HG02870 (cell line): ENCODE data around the gene MIA3.
"Not testable (repeated sequence)": the region's sequence is repeated elsewhere in the genome, so short reads cannot be mapped to it uniquely, and the experiment has no call there.

Experiments used
- ATAC-seq: cut with Tn5 transposase; IDR thresholded peaks from one replicate; pipeline ENCODE4 v1.9.1; 2021; ENCODE audit warnings: mild to moderate bottlenecking, moderate library complexity; ENCODE audit not compliant: unreplicated experiment

Gene MIA3

GRCh38 chr1:222665964-222666363 lies 48.1 kb downstream of the MIA3 start:
- no peak for ATAC-seq

- not testable (repeated sequence) for ATAC-seq
Observed at GRCh38 chr1:222668184-222668583, 50.3 kb downstream of the MIA3 start.

- ATAC-seq: not testable (repeated sequence)
Observed at GRCh38 chr1:222669107-222669506, 51.2 kb downstream of the MIA3 start.

- no peak for ATAC-seq
Observed at GRCh38 chr1:222670110-222670509, 52.2 kb downstream of the MIA3 start.

GRCh38 chr1:222680080-222680479 lies 62.2 kb downstream of the MIA3 start:
- ATAC-seq: no peak

- ATAC-seq: no peak
Observed at GRCh38 chr1:222691016-222691415, 73.1 kb downstream of the MIA3 start.

GRCh38 chr1:222694927-222695326 lies 77.0 kb downstream of the MIA3 start:
- no peak for ATAC-seq

- ATAC-seq: no peak
Observed at GRCh38 chr1:222696741-222697140, 78.8 kb downstream of the MIA3 start.

GRCh38 chr1:222697203-222697602 lies 79.3 kb downstream of the MIA3 start:
- ATAC-seq: no peak

GRCh38 chr1:222697826-222698225 lies 79.9 kb downstream of the MIA3 start:
- no peak for ATAC-seq

GRCh38 chr1:222702210-222702609 lies 84.3 kb downstream of the MIA3 start:
- no peak for ATAC-seq

GRCh38 chr1:222704260-222704659 lies 86.4 kb downstream of the MIA3 start:
- ATAC-seq: no peak

GRCh38 chr1:222706815-222707214 lies 88.9 kb downstream of the MIA3 start:
- ATAC-seq: no peak

- no peak for ATAC-seq
Observed at GRCh38 chr1:222709700-222710153, 91.8 kb downstream of the MIA3 start.

GRCh38 chr1:222711319-222712252 lies 93.7 kb downstream of the MIA3 start:
- peak; percentile 37 for ATAC-seq

GRCh38 chr1:222712253-222713090 lies 94.6 kb downstream of the MIA3 start, which contains the start of the genes AIDA and BROX:
TSS of gene AIDA (minus strand) at chr1:222712491. CDS start at chr1:222712317, 174 bp downstream.
TSS of gene BROX (plus strand) at chr1:222712564. CDS start at chr1:222715700, 3,136 bp downstream.
- peak; percentile 77 for ATAC-seq

- peak; percentile 55 for ATAC-seq
Observed at GRCh38 chr1:222713091-222713961, 95.4 kb downstream of the MIA3 start.

- ATAC-seq: no peak
Observed at GRCh38 chr1:222716393-222716792, 98.5 kb downstream of the MIA3 start.
